ENCODE measurements around the gene LIX1.

GRCh38 chr5:97097326-97098230 lies 44.8 kb downstream of the LIX1 start:
- TF ChIP-seq CTCF (conservative IDR thresholded peaks at IDR 0.05; ENCODE audit: low read depth, low read length) (no peak), EZH2 (IDR thresholded peaks at IDR 0.05; ENCODE audit: low read length, unreplicated experiment) (no peak)
